GM12878 (cell line): ENCODE measurements around the gene ATRNL1. TPM values are rescaled to one million over a fixed set of nuclear protein-coding genes. Genes with fewer than 3 reads are reported as not detected.

Experiments
- ATAC-seq: fragments of 200-7000 bp; cut with Tn5 transposase; 3 replicates; pipeline ENCODE4 v1.9.1; 2020; ENCODE audit warnings: mild to moderate bottlenecking, moderate library complexity
- BruUV-seq: library from RNA; stranded (reverse); fragments of 400-500 nt; replicated peaks from 2 replicates; lab custom pipeline; 2021; lab: Mats Ljungman, UMichigan
- CTCF ChIA-PET: fragments of 300-600 bp; sonication (Branson Sonifier 250); formaldehyde crosslinking; extraction: SDS; loops from one replicate; lab custom pipeline; 2021; ENCODE audit warnings: inconsistent platforms; lab: Yijun Ruan, JAX
- POLR2A ChIA-PET: fragments of 350-600 bp; formaldehyde crosslinking; extraction: SDS; loops from one replicate; lab custom pipeline; 2021; ENCODE audit warnings: inconsistent platforms; lab: Charles Lee
- RAD21 ChIA-PET: fragments of 300-600 bp; sonication (Branson Sonifier 250); formaldehyde crosslinking; loops from one replicate; lab custom pipeline; 2023; ENCODE audit warnings: antibody characterized with exemption; ENCODE audit not compliant: unreplicated experiment; lab: Charles Lee
- SMC1A ChIA-PET: fragments of 300-600 bp; sonication (Branson Sonifier 250); formaldehyde crosslinking; loops from one replicate; lab custom pipeline; 2023; ENCODE audit not compliant: unreplicated experiment, uncharacterized antibody; lab: Charles Lee
- DNase-seq: peaks from one replicate; pipeline ENCODE4 v3.0.0-alpha.2; 2011; ENCODE audit warnings: low read depth, low spot score
- FAIRE-seq: peaks from 3 replicates; lab custom pipeline; 2011; peaks lifted over from hg19 to GRCh38; lab: Jason Lieb, UNC
- H2AFZ ChIP-seq: 2 replicates; pipeline ENCODE4 v1.6.0; 2011; ENCODE audit warnings: low read depth, low read length, control low read depth; ENCODE audit not compliant: control insufficient read depth
- H3K27ac ChIP-seq: 2 replicates; pipeline ENCODE4 v1.5.1; 2011; ENCODE audit warnings: control low read depth; ENCODE audit not compliant: control insufficient read depth, insufficient read depth
- H3K27me3 ChIP-seq, 2 experiments: replicated peaks in 1 of 2; 2 replicates each; pipeline versions ENCODE4 v1.6.0 to v1.6.1; 2011; ENCODE audit warnings: low read length in 1 of 2; ENCODE audit not compliant: control insufficient read depth in 2 of 2, insufficient read depth in 2 of 2
- H3K36me3 ChIP-seq, 2 experiments: 2 replicates each; pipeline ENCODE4 v1.5.1; 2011; ENCODE audit warnings: low read length in 1 of 2; ENCODE audit not compliant: control insufficient read depth in 2 of 2, insufficient read depth in 2 of 2
- H3K4me1 ChIP-seq: 2 replicates; pipeline ENCODE4 v1.6.1; 2011; ENCODE audit warnings: mild to moderate bottlenecking, low read length, moderate library complexity, mixed read lengths; ENCODE audit not compliant: control insufficient read depth, insufficient read depth
- H3K4me2 ChIP-seq: 2 replicates; pipeline ENCODE4 v1.6.0; 2011; ENCODE audit warnings: control low read depth; ENCODE audit not compliant: control insufficient read depth, insufficient read depth
- H3K4me3 ChIP-seq: fragments of 200-600 bp; sonication (generic); 2 replicates; pipeline ENCODE4 v1.5.1; 2016
- H3K79me2 ChIP-seq: 2 replicates; pipeline ENCODE4 v1.6.0; 2011; ENCODE audit warnings: low read length; ENCODE audit not compliant: control insufficient read depth, insufficient read depth
- H3K9ac ChIP-seq: 2 replicates; pipeline ENCODE4 v1.8.0; 2011; ENCODE audit warnings: low read length, control low read depth, mixed read lengths; ENCODE audit not compliant: control insufficient read depth, insufficient read depth
- H3K9me3 ChIP-seq: replicated peaks from 3 replicates; pipeline ENCODE4 v1.5.1; 2011; ENCODE audit warnings: mild to moderate bottlenecking, low read length; ENCODE audit not compliant: control insufficient read depth, insufficient read depth
- H4K20me1 ChIP-seq: 2 replicates; pipeline ENCODE4 v1.6.0; 2011; ENCODE audit not compliant: control insufficient read depth, insufficient read depth
- CHD4 ChIP-seq: fragments of 200-600 bp; sonication (generic); IDR thresholded peaks from 2 replicates; pipeline ENCODE4 v1.6.1; 2016; ENCODE audit warnings: mild to moderate bottlenecking
- CREM ChIP-seq: IDR thresholded peaks from 2 replicates; pipeline ENCODE4 v1.6.1; 2014; ENCODE audit warnings: antibody characterized with exemption, low read depth
- IKZF1 ChIP-seq: fragments of 450-650 bp; conservative IDR thresholded peaks from 2 replicates; pipeline ENCODE4 v1.6.1; 2017; ENCODE audit warnings: antibody characterized with exemption, mild to moderate bottlenecking
- KDM1A ChIP-seq: fragments of 200-600 bp; sonication (generic); IDR thresholded peaks from 2 replicates; pipeline ENCODE4 v1.6.1; 2016; ENCODE audit warnings: borderline replicate concordance
- NR2F1 ChIP-seq: fragments of 450-650 bp; conservative IDR thresholded peaks from 2 replicates; pipeline ENCODE4 v1.6.1; 2017; ENCODE audit warnings: mild to moderate bottlenecking
- POLR2AphosphoS5 ChIP-seq: IDR thresholded peaks from 2 replicates; pipeline ENCODE4 v1.6.1; 2011; ENCODE audit warnings: mild to moderate bottlenecking, low read length, inconsistent platforms
- WGBS: methylation state at CpG from one replicate; pipeline ENCODE4 v1.1.6; 2016; ENCODE audit warnings: low lambda C conversion rate; ENCODE audit not compliant: insufficient replicate concordance, insufficient coverage; ENCODE audit errors: missing lambda C conversion rate; 5-methylcytosine and 5-hydroxymethylcytosine counted together
- in situ Hi-C: fragments of 300-500 bp; cut with MboI; formaldehyde crosslinking; loops from 9 replicates; pipeline ENCODE4 v1.14.3; 2018; ENCODE audit warnings: mixed read lengths
- intact Hi-C: fragments of 100-400 bp; cut with micrococcal nuclease; formaldehyde crosslinking; loops from one replicate; pipeline ENCODE4 v1.14.2; 2022; ENCODE audit not compliant: unreplicated experiment
- polyA plus RNA-seq, 11 experiments: library from polyadenylated mRNA; depleted of rRNA in 4 of 11; unstranded in 6 of 11; stranded (reverse) in 5 of 11; fragments of >200 nt; fragmentation: Nextera tagmentation in 4 of 11; fragmentation: Illumina TruSeq in 1 of 11; extraction: Ambion mirVana in 4 of 11; extraction: Trizol in 1 of 11; gene quantifications; 1 replicate in 1 of 11; 2 replicates in 10 of 11; pipeline versions ENCODE4 v1.2.1 to v1.2.3, GENCODE V29; 2011 to 2016; ENCODE audit warnings: inconsistent platforms in 2 of 11, missing spikeins in 2 of 11, low read depth in 1 of 11
- total RNA-seq, 4 experiments: library from RNA; depleted of rRNA in 3 of 4; stranded (reverse); fragments of >200 nt in 3 of 4; fragmentation: Illumina TruSeq in 1 of 4; extraction: Trizol in 1 of 4; gene quantifications; 2 replicates each; pipeline versions ENCODE4 v1.2.1 to v1.2.3, GENCODE V29; 2013 to 2021
- TF ChIP-seq, protein P1 (sequence below): fragments of 450-650 bp; IDR thresholded peaks from 2 replicates; pipeline ENCODE4 v1.6.1; 2017; ENCODE audit warnings: mild to moderate bottlenecking
- TF ChIP-seq, protein P2 (sequence below): IDR thresholded peaks from 2 replicates; pipeline ENCODE4 v1.6.1; 2012; ENCODE audit warnings: low read depth, low read length, improper control_type of control experiment
- TF ChIP-seq, protein P3 (sequence below), 3 experiments: IDR thresholded peaks in 2 of 3; conservative IDR thresholded peaks in 1 of 3; 2 replicates each; pipeline ENCODE4 v1.5.1; 2011; ENCODE audit warnings: low read depth in 3 of 3, low read length in 3 of 3, mild to moderate bottlenecking in 3 of 3, control low read depth in 2 of 3, moderate library complexity in 2 of 3, inconsistent platforms in 1 of 3, mixed read lengths in 1 of 3; ENCODE audit not compliant: control insufficient read depth in 2 of 3, insufficient read depth in 1 of 3; ENCODE audit errors: extremely low read depth in 1 of 3
- TF ChIP-seq, protein P4 (sequence below): fragments of 450-650 bp; IDR thresholded peaks from 2 replicates; pipeline ENCODE4 v1.6.1; 2017; ENCODE audit warnings: low read depth, mild to moderate bottlenecking, moderate library complexity
- TF ChIP-seq, protein P5 (sequence below): IDR thresholded peaks from 2 replicates; pipeline ENCODE4 v1.6.1; 2012; ENCODE audit warnings: low read depth, low read length, improper control_type of control experiment
- TF ChIP-seq, protein P6 (sequence below): fragments of 450-650 bp; formaldehyde crosslinking; IDR thresholded peaks from 2 replicates; pipeline ENCODE4 v1.5.0; 2022; ENCODE audit warnings: mild to moderate bottlenecking, missing genetic modification characterization

ATRNL1 gene
- total and polyA plus RNA-seq, 10 of the 15 experiments (the other 5 are each of a cell fraction or from before 2014, with no cell fraction given), result 0.03 to 1.4 (median 0.34) TPM

DNA sequence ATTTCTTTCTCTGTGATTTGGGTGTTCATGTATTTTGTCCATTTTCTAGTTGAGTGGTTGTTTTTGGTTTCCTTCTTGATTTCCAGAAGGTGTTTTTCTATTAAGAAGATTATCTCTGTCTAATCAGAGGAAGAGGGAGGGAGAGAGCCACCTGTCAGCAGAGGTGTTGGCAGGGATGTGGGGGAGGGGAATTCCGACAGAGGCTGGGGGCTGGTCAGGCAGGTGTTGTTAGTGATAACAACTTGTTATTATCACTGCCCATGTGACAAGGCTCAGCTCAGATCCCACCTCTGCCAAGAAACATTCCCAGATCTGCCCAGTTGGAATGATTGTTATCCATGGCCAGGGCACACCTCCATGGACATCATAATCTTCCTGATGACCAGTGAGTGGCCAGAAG is 886.4 kb downstream of the ATRNL1 start (continued):
- TF ChIP-seq, protein P1, sequence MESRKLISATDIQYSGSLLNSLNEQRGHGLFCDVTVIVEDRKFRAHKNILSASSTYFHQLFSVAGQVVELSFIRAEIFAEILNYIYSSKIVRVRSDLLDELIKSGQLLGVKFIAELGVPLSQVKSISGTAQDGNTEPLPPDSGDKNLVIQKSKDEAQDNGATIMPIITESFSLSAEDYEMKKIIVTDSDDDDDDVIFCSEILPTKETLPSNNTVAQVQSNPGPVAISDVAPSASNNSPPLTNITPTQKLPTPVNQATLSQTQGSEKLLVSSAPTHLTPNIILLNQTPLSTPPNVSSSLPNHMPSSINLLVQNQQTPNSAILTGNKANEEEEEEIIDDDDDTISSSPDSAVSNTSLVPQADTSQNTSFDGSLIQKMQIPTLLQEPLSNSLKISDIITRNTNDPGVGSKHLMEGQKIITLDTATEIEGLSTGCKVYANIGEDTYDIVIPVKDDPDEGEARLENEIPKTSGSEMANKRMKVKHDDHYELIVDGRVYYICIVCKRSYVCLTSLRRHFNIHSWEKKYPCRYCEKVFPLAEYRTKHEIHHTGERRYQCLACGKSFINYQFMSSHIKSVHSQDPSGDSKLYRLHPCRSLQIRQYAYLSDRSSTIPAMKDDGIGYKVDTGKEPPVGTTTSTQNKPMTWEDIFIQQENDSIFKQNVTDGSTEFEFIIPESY, result no peak
- no peak for TF ChIP-seq POLR2AphosphoS5
- no peak for TF ChIP-seq KDM1A
- TF ChIP-seq, protein P2, sequence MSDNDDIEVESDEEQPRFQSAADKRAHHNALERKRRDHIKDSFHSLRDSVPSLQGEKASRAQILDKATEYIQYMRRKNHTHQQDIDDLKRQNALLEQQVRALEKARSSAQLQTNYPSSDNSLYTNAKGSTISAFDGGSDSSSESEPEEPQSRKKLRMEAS, result no peak
- no peak for TF ChIP-seq CREM
- no peak for TF ChIP-seq IKZF1
- TF ChIP-seq, protein P3, sequence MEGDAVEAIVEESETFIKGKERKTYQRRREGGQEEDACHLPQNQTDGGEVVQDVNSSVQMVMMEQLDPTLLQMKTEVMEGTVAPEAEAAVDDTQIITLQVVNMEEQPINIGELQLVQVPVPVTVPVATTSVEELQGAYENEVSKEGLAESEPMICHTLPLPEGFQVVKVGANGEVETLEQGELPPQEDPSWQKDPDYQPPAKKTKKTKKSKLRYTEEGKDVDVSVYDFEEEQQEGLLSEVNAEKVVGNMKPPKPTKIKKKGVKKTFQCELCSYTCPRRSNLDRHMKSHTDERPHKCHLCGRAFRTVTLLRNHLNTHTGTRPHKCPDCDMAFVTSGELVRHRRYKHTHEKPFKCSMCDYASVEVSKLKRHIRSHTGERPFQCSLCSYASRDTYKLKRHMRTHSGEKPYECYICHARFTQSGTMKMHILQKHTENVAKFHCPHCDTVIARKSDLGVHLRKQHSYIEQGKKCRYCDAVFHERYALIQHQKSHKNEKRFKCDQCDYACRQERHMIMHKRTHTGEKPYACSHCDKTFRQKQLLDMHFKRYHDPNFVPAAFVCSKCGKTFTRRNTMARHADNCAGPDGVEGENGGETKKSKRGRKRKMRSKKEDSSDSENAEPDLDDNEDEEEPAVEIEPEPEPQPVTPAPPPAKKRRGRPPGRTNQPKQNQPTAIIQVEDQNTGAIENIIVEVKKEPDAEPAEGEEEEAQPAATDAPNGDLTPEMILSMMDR (IDR thresholded peaks at IDR 0.05 in 2 of 3, conservative IDR thresholded peaks at IDR 0.05 in 1 of 3; ENCODE audit: control insufficient read depth in 2 of 3, extremely low read depth in 1 of 3, insufficient read depth in 1 of 3, low read depth in 3 of 3, low read length in 3 of 3), result no peak

DNA sequence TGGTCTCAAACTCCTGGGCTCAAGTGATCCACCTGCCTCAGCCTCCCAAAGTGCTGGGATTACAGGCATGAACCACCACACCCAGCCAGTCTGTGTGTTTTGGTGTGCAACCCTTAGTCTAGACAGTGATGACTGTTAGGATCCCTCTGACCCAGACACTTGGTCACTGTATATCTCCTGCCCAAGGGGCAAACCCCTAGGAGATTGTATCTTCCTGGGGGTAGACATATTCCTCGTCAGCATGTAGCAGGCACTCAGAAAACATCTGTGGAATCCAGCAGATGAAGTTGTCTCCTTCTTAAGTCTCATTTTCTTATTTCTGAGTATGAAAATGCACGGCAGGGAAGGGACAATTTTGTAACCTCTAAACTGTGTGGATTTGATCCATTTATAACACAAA is 887.3 kb downstream of the ATRNL1 start:
- H3K27ac ChIP-seq, result no peak overlapping the region
- H3K27me3 ChIP-seq, result no peaks in the 10 kb centered on the region
- H3K4me3 ChIP-seq, result no peak overlapping the region
- no peak for FAIRE-seq
- ATAC-seq, result no peak
- no peak overlapping the region for H3K9ac ChIP-seq
- no peak overlapping the region for H2AFZ ChIP-seq
- ChIA-PET SMC1A (no interaction called here), CTCF (no interaction called here), POLR2A (no interaction called here), RAD21 (no interaction called here)
- 17% methylated on average over 2 of the region's 2 CpGs for WGBS
- no peak for DNase-seq
- H3K4me1 ChIP-seq, result no peaks in the 10 kb centered on the region
- intact Hi-C loops (no loop called here), in situ Hi-C loops (no loop called here)
- H3K4me2 ChIP-seq, result no peak overlapping the region
- H3K9me3 ChIP-seq, result no peaks in the 10 kb centered on the region
- no TSS peak for BruUV-seq
- no peaks in the 10 kb centered on the region for H3K36me3 ChIP-seq
- H4K20me1 ChIP-seq, result no peaks in the 10 kb centered on the region
- no peaks in the 10 kb centered on the region for H3K79me2 ChIP-seq
- TF ChIP-seq, protein P4, sequence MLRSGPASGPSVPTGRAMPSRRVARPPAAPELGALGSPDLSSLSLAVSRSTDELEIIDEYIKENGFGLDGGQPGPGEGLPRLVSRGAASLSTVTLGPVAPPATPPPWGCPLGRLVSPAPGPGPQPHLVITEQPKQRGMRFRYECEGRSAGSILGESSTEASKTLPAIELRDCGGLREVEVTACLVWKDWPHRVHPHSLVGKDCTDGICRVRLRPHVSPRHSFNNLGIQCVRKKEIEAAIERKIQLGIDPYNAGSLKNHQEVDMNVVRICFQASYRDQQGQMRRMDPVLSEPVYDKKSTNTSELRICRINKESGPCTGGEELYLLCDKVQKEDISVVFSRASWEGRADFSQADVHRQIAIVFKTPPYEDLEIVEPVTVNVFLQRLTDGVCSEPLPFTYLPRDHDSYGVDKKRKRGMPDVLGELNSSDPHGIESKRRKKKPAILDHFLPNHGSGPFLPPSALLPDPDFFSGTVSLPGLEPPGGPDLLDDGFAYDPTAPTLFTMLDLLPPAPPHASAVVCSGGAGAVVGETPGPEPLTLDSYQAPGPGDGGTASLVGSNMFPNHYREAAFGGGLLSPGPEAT, result no peak
- TF ChIP-seq, protein P5, sequence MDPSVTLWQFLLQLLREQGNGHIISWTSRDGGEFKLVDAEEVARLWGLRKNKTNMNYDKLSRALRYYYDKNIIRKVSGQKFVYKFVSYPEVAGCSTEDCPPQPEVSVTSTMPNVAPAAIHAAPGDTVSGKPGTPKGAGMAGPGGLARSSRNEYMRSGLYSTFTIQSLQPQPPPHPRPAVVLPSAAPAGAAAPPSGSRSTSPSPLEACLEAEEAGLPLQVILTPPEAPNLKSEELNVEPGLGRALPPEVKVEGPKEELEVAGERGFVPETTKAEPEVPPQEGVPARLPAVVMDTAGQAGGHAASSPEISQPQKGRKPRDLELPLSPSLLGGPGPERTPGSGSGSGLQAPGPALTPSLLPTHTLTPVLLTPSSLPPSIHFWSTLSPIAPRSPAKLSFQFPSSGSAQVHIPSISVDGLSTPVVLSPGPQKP, result no peak
- TF ChIP-seq NR2F1 (no peak), POLR2AphosphoS5 (no peak), CHD4 (no peak)
- TF ChIP-seq, protein P2, result no peak
- TF ChIP-seq, protein P6, sequence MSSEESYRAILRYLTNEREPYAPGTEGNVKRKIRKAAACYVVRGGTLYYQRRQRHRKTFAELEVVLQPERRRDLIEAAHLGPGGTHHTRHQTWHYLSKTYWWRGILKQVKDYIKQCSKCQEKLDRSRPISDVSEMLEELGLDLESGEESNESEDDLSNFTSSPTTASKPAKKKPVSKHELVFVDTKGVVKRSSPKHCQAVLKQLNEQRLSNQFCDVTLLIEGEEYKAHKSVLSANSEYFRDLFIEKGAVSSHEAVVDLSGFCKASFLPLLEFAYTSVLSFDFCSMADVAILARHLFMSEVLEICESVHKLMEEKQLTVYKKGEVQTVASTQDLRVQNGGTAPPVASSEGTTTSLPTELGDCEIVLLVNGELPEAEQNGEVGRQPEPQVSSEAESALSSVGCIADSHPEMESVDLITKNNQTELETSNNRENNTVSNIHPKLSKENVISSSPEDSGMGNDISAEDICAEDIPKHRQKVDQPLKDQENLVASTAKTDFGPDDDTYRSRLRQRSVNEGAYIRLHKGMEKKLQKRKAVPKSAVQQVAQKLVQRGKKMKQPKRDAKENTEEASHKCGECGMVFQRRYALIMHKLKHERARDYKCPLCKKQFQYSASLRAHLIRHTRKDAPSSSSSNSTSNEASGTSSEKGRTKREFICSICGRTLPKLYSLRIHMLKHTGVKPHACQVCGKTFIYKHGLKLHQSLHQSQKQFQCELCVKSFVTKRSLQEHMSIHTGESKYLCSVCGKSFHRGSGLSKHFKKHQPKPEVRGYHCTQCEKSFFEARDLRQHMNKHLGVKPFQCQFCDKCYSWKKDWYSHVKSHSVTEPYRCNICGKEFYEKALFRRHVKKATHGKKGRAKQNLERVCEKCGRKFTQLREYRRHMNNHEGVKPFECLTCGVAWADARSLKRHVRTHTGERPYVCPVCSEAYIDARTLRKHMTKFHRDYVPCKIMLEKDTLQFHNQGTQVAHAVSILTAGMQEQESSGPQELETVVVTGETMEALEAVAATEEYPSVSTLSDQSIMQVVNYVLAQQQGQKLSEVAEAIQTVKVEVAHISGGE (CRISPR knock-in tag), result no peak
